PC-9 (cell line): Measurements from ENCODE around the gene HMGB1. TPM values are rescaled to one million over a fixed set of nuclear protein-coding genes. Genes with fewer than 3 reads are reported as not detected.

Source experiments
- BruUV-seq: library from RNA; stranded (reverse); fragments of 400-500 nt; replicated peaks from 2 replicates; lab custom pipeline; 2021; lab: Mats Ljungman, UMichigan
- CTCF ChIA-PET: fragments of 300-600 bp; sonication (Branson Sonifier 250); formaldehyde crosslinking; loops from one replicate; lab custom pipeline; 2022; ENCODE audit warnings: antibody characterized with exemption; lab: Charles Lee
- POLR2A ChIA-PET: fragments of 300-600 bp; sonication (Branson Sonifier 250); formaldehyde crosslinking; loops from one replicate; lab custom pipeline; 2022; ENCODE audit warnings: antibody characterized with exemption; ENCODE audit not compliant: unreplicated experiment; lab: Charles Lee
- DNase-seq, 2 experiments: peaks; one replicate each; pipeline versions ENCODE4 v3.0.0 to v3.0.0-alpha.2; 2015 to 2022; ENCODE audit warnings: mixed read lengths in 1 of 2
- H2AFZ ChIP-seq: fragments of 200-600 bp; sonication (generic); 2 replicates; pipeline ENCODE4 v1.8.1; 2017; ENCODE audit warnings: antibody characterized with exemption
- H3F3A ChIP-seq: fragments of 200-600 bp; sonication (generic); 2 replicates; pipeline ENCODE4 v1.8.1; 2017; ENCODE audit warnings: antibody characterized with exemption, mild to moderate bottlenecking, low read depth; ENCODE audit not compliant: insufficient read depth
- H3K27ac ChIP-seq: fragments of 200-600 bp; sonication (generic); 2 replicates; pipeline ENCODE4 v1.6.1; 2016; ENCODE audit warnings: mixed run types
- H3K27me3 ChIP-seq: fragments of 200-600 bp; sonication (generic); 2 replicates; pipeline ENCODE4 v1.6.1; 2016; ENCODE audit warnings: low read depth, mixed run types; ENCODE audit not compliant: insufficient read depth
- H3K36me3 ChIP-seq: fragments of 200-600 bp; sonication (generic); 2 replicates; pipeline ENCODE4 v1.6.1; 2016; ENCODE audit warnings: low read depth, mixed run types
- H3K4me1 ChIP-seq: fragments of 200-600 bp; sonication (generic); replicated peaks from 2 replicates; pipeline ENCODE4 v1.6.1; 2016; ENCODE audit warnings: mixed run types; ENCODE audit not compliant: insufficient read depth
- H3K4me2 ChIP-seq: fragments of 200-600 bp; sonication (generic); 2 replicates; pipeline ENCODE4 v1.6.1; 2017; ENCODE audit warnings: mixed run types
- H3K4me3 ChIP-seq: fragments of 200-600 bp; sonication (generic); 2 replicates; pipeline ENCODE4 v1.6.1; 2016; ENCODE audit warnings: mixed run types
- H3K79me2 ChIP-seq: fragments of 200-600 bp; sonication (generic); 2 replicates; pipeline ENCODE4 v1.6.1; 2017; ENCODE audit warnings: low read depth, mixed run types
- H3K9me2 ChIP-seq: fragments of 200-600 bp; sonication (generic); 2 replicates; pipeline ENCODE4 v1.8.1; 2017; ENCODE audit warnings: mild to moderate bottlenecking; ENCODE audit not compliant: insufficient read depth
- H3K9me3 ChIP-seq: fragments of 200-600 bp; sonication (generic); 2 replicates; pipeline ENCODE4 v1.8.1; 2016; ENCODE audit warnings: low read depth; ENCODE audit not compliant: insufficient read depth
- H4K20me1 ChIP-seq: fragments of 200-600 bp; sonication (generic); 2 replicates; pipeline ENCODE4 v1.8.1; 2017; ENCODE audit not compliant: insufficient read depth
- CTCF ChIP-seq: fragments of 200-600 bp; sonication (generic); conservative IDR thresholded peaks from 2 replicates; pipeline ENCODE4 v1.6.1; 2017; ENCODE audit warnings: mixed run types, antibody characterized with exemption, mild to moderate bottlenecking, moderate library complexity
- EZH2 ChIP-seq: fragments of 200-600 bp; sonication (generic); IDR thresholded peaks from 2 replicates; pipeline ENCODE4 v1.8.0; 2017; ENCODE audit warnings: antibody characterized with exemption, low read depth
- intact Hi-C: fragments of 100-400 bp; cut with micrococcal nuclease; formaldehyde crosslinking; loops from one replicate; pipeline ENCODE4 v1.10.0; 2022; ENCODE audit not compliant: unreplicated experiment
- total RNA-seq: library from RNA; stranded (reverse); gene quantifications from 2 replicates; pipeline ENCODE4 v1.2.3, GENCODE V29; 2021

The HMGB1 gene
- total RNA-seq, 1 experiment from 2014 or later, result 313 TPM

GRCh38 chr13:30422054-30422839 lies 43.5 kb downstream of the HMGB1 start, which contains the start of gene UBE2L5:
Gene UBE2L5 (plus strand): TSS chr13:30422493. CDS start chr13:30427991, 5,498 bp downstream.
- no peaks in the 10 kb centered on the region for H3K79me2 ChIP-seq
- ChIA-PET POLR2A (interaction anchor here (0.5 to 0.7 kb wide), 6 partner anchors 60 to 394 kb away, joined by 3 to 10 read pairs (median 4); no protein-coding TSS in a partner anchor), CTCF (interaction anchor here (0.7 kb wide), 1 partner anchor 159 kb away, joined by 6 read pairs; no protein-coding TSS in a partner anchor)
- H3K9me3 ChIP-seq, result no peaks in the 10 kb centered on the region
- H4K20me1 ChIP-seq, result no peaks in the 10 kb centered on the region
- peak within 1 kb of the TSS; percentile 90 for H3K4me2 ChIP-seq
- intact Hi-C loops, result loop anchor here (1.0 kb wide), 1 partner anchor 195 kb away; the partner anchor contains the start of gene USPL1
- DNase-seq, result peak; percentile 67 to 69
- H3K4me1 ChIP-seq, result peaks cover 11% of the 10 kb centered on the region; the same call in 1 of the 2 replicates
- peak within 1 kb of the TSS; percentile 79 for H2AFZ ChIP-seq
- no peak for TF ChIP-seq CTCF
- no peak for TF ChIP-seq EZH2
- H3K27me3 ChIP-seq, result no peaks in the 10 kb centered on the region
- no peaks in the 10 kb centered on the region for H3K9me2 ChIP-seq
- peaks cover 6% of the 10 kb centered on the region; the same call in 1 of the 2 replicates for H3F3A ChIP-seq
- peak within 1 kb of the TSS; percentile 84 for H3K4me3 ChIP-seq
- TSS peak; percentile 66 for BruUV-seq
- peak within 1 kb of the TSS; percentile 57 for H3K27ac ChIP-seq
- no peaks in the 10 kb centered on the region for H3K36me3 ChIP-seq

GRCh38 chr13:30421093-30422053 lies 44.4 kb downstream of the HMGB1 start:
- intact Hi-C loops, result loop anchor here (1.0 kb wide), 1 partner anchor 196 kb away; the partner anchor contains the start of gene USPL1
- H3K9me3 ChIP-seq, result no peaks in the 10 kb centered on the region
- no peaks in the 10 kb centered on the region for H3K27me3 ChIP-seq
- peak; percentile 58 to 75 for DNase-seq
- H3K36me3 ChIP-seq, result no peaks in the 10 kb centered on the region
- ChIA-PET CTCF (interaction anchor here (0.7 kb wide), 1 partner anchor 160 kb away, joined by 6 read pairs; no protein-coding TSS in a partner anchor), POLR2A (interaction anchor here (0.6 to 0.7 kb wide), 5 partner anchors 59 to 289 kb away, joined by 3 to 10 read pairs (median 4); no protein-coding TSS in a partner anchor)
- H2AFZ ChIP-seq, result peak overlapping the region; percentile 77
- TF ChIP-seq EZH2 (no peak), CTCF (no peak)
- H3K4me3 ChIP-seq, result peak overlapping the region; percentile 66
- no peaks in the 10 kb centered on the region for H4K20me1 ChIP-seq
- H3K4me1 ChIP-seq, result peaks cover 11% of the 10 kb centered on the region; the same call in 1 of the 2 replicates
- no peaks in the 10 kb centered on the region for H3K9me2 ChIP-seq
- H3K4me2 ChIP-seq, result peak overlapping the region; percentile 90
- peak overlapping the region; percentile 57 for H3K27ac ChIP-seq
- no peaks in the 10 kb centered on the region for H3K79me2 ChIP-seq
- peaks cover 6% of the 10 kb centered on the region; the same call in 1 of the 2 replicates for H3F3A ChIP-seq
- TSS peak; percentile 61 for BruUV-seq
